Upper lobe of left lung (tissue), 4 donors: ENCODE results near the gene ACSM4.

ENCODE experiments used
- POLR2A ChIP-seq, 4 donors: fragments of 450-650 bp; IDR thresholded peaks; one replicate each; pipeline ENCODE4 v1.5.1; 2016 to 2017; ENCODE audit warnings: antibody characterized with exemption in 4 of 4, mild to moderate bottlenecking in 2 of 4
- POLR2AphosphoS5 ChIP-seq, 2 donors: sonication (generic); formaldehyde crosslinking; IDR thresholded peaks; one replicate each; pipeline ENCODE4 v1.5.1; 2017; ENCODE audit warnings: antibody characterized with exemption in 2 of 2
- TF ChIP-seq, protein P1 (sequence below), 6 experiments: fragments of 450-650 bp in 4 of 6; fragments of 200-600 bp in 2 of 6; sonication (generic) in 2 of 6; IDR thresholded peaks; one replicate each; pipeline ENCODE4 v1.5.1; 2016 to 2019; ENCODE audit warnings: antibody characterized with exemption in 6 of 6

DNA sequence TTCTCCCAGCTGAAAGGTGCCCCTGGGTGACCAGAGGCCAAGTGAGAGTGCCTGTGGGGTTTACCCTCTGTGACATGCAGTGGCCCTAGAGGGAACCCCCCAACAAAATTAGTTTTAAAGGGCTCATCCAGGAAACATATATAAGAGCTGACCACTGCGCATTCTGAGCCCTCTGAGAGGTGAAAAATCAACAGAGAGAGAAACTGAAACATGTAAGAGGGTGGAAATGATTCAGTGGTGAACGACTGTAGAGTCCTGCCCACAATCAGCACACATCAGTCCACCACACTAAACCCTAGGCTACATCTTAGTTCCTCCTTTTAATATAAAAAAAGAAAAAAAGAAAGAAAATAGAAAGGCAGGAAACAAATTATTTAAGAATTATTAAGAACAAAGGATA, 21.0 kb upstream of the ACSM4 start:
- TF ChIP-seq, protein P1, sequence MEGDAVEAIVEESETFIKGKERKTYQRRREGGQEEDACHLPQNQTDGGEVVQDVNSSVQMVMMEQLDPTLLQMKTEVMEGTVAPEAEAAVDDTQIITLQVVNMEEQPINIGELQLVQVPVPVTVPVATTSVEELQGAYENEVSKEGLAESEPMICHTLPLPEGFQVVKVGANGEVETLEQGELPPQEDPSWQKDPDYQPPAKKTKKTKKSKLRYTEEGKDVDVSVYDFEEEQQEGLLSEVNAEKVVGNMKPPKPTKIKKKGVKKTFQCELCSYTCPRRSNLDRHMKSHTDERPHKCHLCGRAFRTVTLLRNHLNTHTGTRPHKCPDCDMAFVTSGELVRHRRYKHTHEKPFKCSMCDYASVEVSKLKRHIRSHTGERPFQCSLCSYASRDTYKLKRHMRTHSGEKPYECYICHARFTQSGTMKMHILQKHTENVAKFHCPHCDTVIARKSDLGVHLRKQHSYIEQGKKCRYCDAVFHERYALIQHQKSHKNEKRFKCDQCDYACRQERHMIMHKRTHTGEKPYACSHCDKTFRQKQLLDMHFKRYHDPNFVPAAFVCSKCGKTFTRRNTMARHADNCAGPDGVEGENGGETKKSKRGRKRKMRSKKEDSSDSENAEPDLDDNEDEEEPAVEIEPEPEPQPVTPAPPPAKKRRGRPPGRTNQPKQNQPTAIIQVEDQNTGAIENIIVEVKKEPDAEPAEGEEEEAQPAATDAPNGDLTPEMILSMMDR (IDR thresholded peaks at IDR 0.05): no peak
- TF ChIP-seq POLR2A (IDR thresholded peaks at IDR 0.05): no peak
- no peak for TF ChIP-seq POLR2AphosphoS5 (IDR thresholded peaks at IDR 0.05)
